Measurements from ENCODE around the gene CCER1.

Gene CCER1

DNA sequence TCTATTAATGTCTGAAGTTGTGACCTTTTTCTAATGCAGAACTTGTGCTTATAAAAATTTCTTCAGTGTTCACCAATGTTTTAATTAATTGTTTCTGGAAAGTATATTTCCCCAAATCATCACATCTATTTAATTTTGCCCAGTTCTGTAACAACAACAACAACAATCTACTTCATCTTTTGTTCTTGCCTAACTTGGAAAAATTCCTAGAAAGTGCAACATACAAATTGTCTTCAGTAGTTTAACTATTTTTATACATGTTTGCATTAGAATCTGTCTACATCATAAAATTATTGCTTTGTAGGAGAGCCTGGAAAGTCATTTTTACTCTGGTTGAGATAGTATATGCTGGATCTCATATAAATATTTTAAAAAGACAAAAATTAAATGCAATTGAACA lies 38.5 kb downstream of the CCER1 start:
- DNase-seq = no peak

DNA sequence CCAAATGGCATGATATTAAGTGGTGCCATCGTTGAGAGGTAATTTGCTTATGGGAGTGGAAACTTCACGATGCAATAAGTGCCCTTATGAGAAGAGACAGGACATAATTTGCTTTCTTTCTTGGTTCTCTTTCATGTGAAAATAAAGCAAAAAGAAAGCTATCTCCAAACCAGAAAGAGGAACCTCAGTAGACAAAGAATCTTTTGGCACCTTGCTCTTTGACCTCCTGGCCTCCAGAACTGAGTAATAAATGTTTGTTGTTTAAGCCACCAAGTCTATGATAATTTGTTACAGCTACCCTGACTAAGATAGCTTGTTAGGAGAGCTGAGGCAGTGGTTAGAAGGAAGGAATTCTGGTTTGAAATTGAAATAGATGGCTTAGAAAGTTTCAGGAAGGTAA lies 39.6 kb downstream of the CCER1 start:
- no peak for DNase-seq

- no peak for DNase-seq
These were observed 44.0 kb downstream of the CCER1 start for GRCh38 chr12:90910958-90911357.

DNA sequence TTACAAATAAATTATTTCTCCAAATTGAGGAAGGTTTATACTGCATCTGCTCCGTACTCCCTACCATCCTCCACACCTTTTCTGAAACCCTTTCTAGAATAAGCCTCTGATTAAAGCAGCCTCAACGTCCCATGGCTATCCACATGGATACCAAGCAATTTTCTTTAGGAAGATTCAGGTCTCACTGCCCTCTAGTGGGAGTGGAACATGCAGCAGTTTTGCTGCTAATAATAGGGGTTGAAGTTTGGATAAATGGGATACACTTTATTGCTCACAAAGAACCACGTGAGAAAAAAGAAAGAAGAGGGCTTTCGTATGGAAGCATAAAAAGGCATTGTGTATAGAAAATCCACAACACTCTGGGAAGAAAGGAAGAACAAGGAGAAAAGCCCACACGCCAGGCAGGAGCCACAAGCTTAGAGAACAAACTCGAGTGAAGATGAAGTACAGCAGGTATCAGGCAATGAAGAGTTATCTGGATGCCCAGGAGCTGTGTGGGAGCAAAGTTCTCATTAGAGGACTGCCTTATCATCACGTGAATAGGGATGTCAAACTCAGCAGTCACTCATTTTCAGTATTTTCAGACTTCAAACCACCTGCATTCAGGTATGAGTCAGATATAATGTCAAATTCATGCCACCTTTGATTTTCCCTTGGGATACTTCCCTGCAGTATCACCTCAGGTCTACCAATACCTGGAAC lies 45.8 kb downstream of the CCER1 start:
- DNase-seq = no peak

- no peak for DNase-seq
These were observed 46.5 kb downstream of the CCER1 start for GRCh38 chr12:90908465-90908864.

GRCh38 chr12:90905691-90906370 lies 49.1 kb downstream of the CCER1 start:
- DNase-seq = no peak

GRCh38 chr12:90902596-90902995 lies 52.4 kb downstream of the CCER1 start:
- DNase-seq = no peak
